ENCODE results near the gene HOXA4.

DNA sequence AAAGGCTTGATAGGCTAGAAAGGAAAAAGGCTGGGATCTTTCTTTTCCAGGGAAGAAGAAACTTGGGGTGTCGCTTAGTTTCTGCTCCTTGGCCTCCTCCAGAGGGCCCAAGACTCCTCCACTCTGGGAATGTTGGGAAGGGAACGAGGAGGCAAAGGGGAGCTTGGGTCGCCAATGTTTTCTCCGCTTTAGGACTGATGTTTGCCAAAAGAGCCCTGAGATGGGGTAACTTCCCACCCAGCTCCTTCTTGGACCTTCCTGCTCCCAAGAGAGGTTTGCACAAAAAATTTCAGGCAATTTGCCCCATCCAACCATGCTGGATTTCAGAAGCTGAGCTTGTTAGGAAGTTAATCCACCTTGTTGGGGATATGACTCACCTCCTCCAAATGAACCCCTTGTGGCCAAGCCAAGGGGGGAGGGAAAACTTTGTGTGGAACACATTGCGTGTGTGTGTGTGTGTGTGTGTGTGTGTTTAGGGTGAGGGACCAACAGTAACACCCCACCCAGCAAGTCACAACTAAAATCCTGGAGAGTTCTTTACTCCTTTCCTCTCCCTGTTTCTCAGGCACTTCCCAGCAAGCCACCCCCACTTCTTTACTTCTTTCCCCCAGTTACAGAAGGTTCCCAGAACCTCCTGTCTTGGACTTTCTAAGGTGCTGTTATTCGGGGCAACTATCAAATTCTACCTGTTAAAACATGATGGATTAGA is 19.4 kb downstream of the HOXA4 start:
- TF ChIP-seq EP300 (IDR thresholded peaks at IDR 0.05) (no peak), CTCF (IDR thresholded peaks at IDR 0.05) (no peak)
